NCI-H187 treated with DMSO at 0.1 percent for 48 hours (cell line): ENCODE results near the gene FBLN1.
"Not testable (repeated sequence)": the region's sequence is repeated elsewhere in the genome, so short reads cannot be mapped to it uniquely, and the experiment has no call there.

Source experiments
- DNase-seq: peaks from one replicate; lab custom pipeline; 2025; lab: John Stamatoyannopoulos, UW

The FBLN1 gene

DNA sequence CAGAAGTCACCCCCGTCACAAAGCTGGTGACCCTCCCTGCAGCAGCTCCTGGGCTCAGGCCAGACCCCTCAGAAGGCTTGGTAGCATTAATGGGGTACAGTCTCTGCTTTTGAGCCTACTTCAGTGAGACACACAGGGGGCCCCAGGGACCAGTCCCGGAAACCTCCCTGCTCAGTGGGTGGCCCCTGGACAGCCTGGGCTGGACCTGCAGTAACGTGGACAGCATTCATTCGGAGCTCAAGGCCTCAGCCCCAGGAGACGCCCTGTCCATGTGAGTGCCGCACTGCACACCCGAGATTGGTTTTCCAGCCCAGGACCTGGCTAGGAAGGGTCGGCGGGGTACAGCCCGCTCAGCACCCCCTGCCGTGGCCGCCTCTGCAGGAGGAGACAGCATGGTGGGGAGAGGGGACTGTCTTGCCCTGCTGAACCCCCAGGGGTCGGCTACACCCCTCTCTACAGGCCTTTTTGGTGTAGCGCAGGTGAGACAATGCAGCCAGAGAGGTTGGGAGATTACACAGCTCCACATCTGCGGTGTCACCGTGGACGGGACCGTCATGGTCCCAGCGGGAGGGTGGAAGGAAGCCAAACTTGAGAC, 83.4 kb downstream of the FBLN1 start:
- DNase-seq: no peak

DNA sequence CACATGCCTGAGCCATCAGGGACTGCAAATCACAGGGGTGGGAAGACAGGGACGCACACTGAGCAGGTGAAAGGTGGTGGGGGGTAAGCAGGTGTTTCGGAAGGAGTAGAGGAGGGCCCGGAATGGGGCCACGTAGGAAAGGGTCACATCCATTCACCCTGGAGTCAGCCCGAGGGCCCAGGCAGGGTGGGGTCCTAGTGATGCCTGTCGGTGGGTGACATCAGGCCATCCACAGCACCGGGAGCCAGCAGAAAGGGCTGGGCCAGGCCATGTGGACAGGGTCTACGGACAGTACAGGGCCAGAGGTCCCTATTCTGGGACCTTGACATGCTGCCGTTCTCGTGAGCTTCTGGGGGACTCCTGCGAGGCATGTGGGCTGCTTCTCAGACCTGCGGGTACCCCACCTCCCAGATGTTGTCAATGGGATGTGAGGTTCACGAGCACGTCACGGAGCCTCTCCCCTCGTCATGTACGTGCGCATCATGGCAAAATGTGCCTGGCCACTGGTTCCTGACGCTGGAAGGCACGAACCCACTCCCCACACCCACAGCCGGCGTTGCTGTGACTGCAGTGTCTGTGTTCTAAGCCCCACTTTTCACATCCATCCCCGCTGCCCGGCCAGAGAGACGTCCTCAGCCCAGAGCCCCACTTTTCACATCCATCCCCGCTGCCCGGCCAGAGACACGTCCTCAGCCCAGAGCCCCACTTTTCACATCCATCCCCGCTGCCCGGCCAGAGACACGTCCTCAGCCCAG, 84.1 kb downstream of the FBLN1 start:
- no peak for DNase-seq

DNA sequence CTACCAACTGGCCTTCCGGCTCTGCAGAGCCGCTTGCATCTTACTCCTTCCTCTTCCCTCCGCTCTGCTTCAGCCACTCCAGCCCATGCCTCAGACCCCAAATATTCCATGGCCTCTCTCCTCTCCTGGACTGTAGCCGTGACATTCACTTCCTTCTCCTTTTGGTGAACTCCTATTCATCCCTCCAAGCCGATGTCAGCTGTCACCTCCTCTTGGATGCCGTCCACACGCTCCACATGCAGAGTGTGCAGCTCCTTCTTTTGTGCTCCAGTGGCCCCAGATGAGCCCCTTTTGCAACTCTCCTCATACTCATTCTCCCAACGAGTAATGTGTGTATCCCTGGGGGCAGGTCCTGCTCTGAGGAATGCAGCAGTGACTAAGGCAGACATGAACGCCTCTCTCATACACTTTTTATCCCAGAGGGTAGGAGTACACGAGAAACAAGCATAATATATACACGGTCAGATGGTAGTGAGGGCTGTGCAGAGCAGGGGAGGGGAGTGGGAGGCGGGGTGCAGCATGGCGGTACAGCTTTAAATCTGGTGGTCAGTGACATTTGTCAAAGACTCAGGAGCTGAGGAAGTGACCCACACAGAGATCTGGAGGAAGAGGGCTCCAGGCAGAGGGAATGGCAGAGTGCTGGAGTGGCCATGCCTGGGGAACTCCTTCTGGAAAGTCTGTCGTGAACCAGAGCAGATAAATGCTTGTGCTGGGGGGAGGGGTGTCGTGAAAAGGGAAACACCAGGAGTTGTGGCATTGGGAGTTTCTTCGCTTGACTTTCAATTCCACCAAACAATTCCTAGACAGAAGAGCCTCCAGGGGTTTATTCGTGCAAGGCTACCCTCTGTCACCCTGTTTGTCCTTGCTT, 85.2 kb downstream of the FBLN1 start:
- no peak for DNase-seq

DNA sequence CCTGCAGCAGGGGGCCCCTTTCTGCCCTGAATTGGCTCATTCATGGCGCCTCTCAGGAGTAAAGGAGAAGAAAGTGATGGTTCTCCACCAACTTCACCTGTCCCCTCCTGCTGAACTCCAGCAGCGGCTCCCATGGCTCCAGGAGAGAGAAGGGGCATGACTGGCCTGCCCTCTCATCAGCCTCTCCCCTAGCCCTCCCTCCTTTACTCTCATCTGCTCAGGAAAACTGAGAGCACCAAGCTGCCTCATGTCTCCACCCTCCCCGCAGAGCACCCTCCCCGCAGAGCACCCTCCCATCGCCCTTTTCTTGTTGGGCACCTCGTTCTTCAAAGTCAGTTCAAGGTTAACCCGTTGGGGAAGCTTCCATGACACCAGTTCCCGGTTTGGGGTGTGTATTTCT, 86.9 kb downstream of the FBLN1 start:
- DNase-seq: no peak

DNA sequence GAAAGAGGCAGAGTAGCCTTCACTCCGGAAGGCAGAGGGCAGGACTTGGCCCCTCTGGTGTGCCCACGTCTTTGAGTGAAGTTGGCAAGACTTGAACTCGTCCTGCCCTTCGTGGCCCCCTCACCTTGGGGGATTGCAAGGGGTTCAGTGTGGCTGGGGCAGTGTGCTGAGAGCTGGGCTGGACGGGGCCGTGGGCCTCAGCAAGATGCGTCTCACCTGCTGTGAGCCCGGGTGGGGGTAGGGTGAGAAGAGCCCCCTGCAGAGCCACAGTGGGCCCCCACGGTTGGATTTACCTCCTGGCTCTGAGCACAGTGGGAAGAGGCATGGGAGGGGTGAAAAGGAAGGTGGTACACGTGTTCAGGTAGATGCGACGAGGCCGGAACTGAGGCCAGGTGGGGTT, 87.6 kb downstream of the FBLN1 start:
- no peak for DNase-seq

DNA sequence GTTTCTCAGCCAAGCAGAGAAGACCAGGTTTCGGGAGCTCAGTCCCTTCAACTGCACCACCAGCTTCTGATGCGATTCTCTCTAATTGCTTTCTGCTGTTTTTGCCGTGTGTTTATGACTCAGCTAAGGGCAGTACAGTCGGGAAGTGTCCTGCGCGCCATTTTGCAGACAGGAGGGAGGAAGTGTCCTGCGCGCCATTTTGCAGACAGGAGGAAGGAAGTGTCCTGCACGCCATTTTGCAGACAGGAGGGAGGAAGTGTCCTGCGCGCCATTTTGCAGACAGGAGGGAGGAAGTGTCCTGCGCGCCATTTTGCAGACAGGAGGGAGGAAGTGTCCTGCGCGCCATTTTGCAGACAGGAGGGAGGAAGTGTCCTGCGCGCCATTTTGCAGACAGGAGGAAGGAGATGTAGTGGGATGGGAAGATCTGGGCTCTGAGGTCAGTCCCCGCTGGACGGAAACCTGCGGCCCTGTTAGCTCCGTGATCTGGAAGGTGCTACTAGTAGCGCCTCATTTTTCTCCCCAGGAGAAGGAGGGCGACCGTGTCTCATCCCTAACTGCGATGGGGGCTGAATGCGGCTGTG, 89.0 kb downstream of the FBLN1 start:
- not testable (repeated sequence) for DNase-seq

DNA sequence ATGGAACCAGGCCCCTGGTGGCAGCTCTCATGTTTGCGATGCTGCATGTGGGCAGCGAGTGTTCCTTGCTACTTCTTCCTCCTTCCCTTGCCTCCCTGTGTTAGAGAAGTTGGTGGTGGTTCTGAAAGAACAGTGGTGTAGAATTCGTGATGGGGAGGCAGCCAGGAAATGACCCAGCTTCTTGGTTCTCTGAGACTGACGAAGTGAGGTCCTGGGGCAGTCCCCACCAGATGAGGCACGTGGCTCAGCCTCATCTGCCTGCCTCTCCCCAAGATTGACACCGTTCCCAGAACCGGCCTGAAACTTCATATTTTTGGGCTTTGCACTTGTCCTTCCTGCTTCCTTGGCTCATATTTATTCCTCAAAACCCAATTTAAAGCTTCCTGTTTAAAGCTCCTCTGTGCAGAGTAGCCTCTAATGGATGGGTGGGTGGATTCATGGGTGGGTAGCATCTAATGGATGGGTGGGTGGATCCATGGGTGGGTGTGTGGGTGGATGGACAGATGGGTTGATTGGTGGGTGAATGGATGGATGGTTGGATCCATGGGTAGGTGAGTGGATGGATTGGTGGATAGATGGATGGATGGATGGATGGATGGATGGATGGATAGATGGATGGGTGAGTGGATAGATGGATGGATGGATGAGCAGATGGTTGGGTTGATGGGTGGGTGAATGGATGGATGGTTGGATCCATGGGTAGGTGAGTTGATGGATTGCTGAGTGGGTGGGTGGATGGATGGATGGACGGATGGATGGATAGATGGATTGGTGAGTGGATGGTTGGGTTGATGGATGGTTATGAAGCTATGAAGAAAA, 91.6 kb downstream of the FBLN1 start:
- no peak for DNase-seq

DNA sequence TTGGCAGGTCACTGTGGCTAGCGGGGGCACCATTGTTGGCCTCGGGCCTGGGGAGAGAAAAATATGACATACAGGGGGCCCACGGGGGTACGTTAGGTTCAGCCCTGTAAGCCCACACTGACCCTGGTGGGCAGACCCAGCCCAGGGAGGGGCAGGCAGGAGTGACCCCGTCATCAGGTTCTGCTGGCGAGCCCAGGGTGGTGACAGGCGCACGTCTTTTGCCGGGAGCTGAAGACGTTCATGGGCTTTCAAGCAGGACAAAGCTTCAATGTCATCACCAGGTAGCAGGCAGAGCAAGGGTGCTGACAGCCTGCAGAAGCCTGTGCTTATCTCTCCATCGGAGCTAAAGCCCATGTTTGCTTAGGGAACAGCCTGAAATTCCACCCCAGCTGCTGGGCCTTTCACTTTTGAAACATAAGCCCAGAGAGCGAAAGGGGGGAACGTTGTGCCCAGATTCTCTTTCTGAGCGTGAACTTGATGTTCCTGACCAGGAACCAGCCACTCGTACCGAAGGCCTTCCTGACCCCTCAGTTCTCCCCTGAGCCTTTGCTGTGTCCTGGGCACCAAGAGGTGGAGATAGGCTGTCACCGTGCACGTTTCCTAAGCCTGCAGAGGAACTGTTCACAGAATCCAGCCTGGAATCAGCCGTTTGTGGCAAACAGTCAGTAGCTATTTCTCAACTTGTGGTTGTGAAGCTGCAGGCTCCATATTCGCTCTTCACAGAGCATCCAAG, 94.9 kb downstream of the FBLN1 start:
- DNase-seq: no peak

DNA sequence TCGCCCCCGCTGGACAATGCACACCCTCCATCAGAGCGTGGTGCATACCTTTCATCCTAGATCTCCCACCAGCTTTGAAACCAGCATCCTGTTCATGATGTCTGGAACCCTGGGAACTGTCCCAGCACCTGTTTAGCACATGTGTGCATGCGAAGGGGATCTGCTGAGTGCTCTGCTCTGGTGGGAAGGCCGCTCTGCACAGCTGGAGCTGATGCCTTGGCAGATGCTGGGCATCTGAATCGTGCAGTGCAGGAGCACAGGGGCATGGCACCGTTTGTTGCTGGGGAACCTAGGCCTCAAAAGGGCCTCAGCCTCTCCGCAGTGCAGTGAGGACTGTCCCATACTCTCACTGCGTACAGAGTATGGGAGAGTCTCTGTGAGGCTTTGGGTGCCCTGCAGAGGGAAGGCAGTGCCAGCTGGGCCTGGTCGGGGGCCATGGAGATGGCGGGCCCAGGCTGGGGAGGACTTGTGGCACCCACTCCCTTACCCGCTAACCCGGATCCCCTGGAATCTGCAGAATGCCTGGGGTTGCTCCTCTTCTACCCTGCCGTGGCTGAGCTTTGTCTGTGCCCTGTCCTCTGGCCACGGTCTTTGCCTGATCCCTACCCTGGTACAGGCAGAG, 96.0 kb downstream of the FBLN1 start:
- DNase-seq: no peak

DNA sequence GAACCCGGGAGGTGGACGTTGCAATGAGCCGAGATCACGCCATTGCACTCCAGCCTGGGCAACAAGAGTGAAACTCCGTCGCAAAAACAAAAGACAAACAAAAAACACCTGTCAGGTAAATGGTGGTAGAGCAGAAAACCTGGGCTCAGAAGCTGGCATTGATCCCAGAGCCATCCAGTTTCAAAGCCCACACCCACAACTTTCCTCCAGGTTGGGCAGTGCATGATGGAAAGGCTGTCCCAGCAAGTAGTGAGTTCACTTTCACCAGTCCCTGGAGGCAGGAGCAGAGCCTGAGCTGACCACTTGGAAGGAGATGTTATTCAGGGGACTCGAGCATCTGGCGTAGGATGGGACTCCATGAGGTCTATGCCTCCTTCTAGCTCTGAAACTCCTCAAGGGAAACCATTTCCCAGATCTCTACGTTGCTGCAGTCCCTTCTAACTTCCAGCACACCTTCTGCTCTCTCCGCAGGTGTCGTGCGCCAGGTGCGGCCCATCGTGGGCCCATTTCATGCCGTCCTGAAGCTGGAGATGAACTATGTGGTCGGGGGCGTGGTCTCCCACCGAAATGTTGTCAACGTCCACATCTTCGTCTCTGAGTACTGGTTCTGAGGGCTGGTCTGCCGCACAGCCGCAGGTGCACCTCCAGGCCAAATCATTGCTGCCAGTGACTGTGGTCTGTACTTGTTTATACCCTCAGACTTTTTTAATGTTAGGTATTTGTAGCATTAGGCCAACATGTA, 97.3 kb downstream of the FBLN1 start:
- DNase-seq: no peak

DNA sequence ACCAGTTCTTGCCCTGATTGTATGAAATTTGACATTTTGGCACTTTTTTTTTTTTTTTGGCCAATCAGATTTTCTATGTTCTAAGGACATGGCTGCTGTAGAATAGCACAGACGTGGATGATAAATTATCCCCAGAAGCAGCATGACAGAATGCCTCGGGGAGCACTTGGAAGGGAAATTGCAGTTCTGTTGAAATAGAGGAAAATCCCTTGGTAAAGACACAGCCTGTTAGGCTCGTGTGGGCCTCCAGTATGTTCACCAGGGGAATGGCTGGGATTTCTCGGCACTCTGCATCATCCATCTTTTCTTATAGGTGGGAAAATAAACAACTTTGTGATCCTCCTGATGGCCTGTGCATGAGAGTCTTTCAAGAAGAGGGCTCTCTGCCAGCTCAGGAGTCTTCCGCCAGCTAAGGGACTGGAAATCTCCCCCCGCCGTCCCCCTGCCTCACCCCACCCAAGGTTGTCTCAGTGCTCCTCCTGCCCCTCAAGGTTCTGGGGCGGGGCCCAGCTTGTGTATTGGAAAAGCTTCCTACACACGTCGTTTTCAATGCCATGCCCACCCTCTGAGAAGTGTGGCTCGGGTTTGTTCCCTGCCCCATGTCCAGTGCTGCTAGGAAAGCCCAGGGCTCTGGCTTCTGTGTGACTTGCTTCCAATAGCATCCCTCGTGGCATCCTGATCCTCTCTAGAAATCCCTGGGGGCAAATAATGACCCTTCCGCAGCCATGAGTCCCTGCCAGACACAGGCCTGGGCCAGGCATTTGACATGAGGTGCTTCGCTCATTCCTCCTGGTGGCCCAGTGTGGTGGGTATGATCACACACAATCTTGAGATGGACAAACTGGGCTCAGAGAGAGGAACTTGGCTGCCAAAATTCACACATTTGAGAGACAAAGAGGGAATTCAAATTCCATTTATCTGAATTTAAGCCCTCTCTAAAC, 98.4 kb downstream of the FBLN1 start:
- no peak for DNase-seq

DNA sequence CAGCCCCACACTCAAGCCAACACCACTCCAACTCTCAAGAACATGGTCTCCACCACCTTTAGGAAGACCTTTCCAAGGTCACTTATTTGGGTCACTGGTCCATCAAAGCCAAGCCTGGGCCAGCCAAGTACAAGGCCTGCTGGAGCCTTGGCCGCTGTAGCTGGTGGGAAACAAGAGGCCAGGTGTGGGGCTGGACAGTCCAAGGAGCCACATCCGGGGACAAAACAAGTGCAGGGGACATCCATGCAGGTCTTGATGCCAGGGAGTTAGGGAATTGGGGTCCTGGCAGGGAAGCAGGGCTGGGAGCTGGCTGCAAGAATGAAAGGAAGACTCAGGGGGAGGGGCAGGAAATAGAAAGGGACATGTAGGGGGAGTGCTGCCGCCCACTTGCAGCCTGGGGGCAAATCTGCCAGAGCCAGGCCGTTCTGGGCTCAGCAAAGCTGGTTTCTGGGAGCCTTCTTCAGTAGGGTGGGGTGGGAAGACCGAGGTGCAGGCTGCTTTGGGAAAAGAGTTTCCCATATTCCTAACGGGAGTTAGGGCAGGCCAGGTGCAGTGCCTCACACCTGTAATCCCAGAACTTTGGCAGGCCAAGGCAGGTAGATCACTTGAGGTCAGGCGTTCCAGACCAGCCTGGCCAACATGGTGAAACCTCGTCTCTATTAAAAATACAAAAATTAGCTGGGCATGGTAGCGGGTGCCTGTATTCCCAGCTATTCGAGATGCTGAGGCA, 99.5 kb downstream of the FBLN1 start:
- DNase-seq: no peak

DNA sequence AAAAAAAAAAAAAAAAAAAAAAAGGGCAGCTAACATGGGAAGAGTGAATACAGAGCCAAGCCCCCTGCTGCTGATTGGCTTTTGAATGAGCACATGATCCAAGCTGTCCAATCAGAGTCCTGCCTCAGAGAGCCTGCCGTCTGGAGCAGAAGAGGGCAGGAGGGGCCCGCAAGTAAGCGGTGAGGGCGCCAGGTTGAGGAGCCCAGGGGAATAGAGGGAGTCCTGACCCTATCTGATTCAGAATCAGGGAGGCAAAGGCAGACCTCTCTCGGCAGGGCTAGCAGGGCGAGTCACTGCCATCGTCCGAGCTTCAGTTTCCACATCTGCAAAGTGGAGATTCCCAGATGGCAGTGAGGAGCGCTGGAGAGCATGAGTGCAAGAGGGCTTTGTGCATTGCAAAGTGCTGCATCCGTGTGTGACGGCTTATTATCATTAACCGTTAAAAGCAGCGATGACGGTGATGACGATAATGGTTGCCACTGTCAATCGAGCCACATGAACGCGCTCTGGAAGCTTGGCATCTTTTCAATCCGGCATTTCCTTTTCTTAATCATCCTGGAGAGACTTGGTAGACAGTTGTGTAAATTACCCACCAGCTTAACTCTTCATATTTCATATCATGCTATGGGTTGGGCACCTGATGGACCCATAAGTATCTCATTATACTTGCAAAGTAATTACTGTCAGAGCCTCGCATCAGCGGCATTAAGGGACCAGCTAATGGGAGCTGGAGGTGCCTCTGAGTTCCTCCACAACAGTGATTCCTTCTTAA, 100.3 kb downstream of the FBLN1 start:
- DNase-seq: no peak

DNA sequence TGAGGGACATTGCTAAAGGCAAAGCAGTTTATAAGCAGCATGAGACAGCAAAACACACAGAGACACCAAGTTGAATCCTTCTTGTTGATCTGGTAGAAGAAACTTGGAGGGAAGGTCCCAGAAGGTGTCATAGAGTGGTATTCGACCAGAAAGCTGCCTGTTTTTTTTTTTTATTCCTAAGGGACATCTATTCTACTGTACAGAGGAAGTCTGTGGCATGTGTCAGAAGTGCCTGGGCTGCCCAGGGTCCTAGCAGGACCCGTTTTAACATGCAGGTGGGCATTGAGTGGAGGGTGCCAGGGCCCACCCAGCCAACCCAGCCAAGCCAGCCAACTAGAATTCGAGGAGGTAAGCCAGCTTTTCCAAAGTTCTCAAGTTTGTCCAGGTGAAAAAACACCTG, 100.9 kb downstream of the FBLN1 start:
- no peak for DNase-seq

DNA sequence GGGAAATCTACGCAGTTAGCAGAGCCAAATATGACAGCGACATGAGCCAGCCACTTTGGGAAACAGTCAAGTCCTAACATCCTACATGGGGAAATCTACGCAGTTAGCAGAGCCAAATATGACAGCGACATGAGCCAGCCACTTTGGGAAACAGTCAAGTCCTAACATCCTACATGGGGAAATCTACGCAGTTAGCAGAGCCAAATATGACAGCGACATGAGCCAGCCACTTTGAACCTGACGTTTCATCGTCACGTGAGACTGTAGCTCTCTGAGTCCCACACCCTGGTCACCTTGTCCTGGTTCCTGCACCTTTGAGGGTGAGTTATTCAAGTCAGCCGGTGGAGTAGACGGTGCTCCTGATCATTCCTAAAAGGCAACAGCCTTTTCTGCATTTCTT, 105.4 kb downstream of the FBLN1 start:
- not testable (repeated sequence) for DNase-seq

DNA sequence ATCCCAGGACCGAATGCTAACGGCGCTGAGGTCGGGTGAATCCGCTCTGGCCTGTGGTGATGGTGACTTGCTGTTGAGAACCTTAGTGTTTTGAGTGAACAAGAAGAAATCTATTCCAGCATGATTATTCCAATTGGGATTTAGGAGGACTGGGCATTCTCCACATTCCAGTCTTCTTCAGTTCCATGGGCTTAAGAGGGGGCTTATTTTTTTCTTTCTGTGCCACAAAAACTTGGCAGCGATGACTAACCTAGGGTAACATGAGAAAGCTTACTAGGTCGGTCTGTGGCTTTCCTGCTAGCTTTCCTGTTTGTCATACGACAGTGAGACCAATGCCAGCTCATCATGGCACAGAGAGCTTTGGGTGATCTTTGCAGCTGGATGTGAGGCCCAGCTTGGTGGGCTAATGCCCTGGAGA, 106.1 kb downstream of the FBLN1 start:
- no peak for DNase-seq

DNA sequence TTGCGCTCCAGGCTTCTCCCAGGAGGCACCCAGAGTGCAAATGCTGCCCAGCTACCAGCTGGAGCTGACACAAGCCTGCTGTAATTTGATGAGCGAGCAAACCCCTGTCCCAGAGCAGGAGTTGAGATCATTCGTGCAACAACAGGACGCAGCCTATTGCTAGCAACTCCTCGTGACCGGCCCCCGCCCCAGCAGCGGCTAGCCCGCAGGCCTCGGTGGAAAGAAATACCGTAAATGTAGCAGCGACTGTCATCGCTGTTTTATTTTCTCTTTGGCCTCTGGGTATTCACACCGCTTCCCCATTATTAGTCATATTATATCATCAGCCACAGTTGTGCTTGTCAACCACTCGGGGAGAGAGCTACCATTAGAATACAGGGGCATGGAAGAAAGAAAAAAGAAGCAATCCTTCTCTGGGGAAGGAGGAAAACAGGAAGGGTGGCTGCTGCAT, 109.8 kb downstream of the FBLN1 start:
- no peak for DNase-seq
